Stimulated activated naive CD4-positive, alpha-beta T cell (primary cell): Measurements from ENCODE around the gene ATG101.
A peak's percentile ranks its signal among the peaks of the same experiment; 100 is the strongest.
"Not testable (repeated sequence)": the region's sequence is repeated elsewhere in the genome, so short reads cannot be mapped to it uniquely, and the experiment has no call there.

ENCODE experiments used
- DNase-seq, 6 experiments: peaks; one replicate each; lab custom pipeline; 2025; lab: John Stamatoyannopoulos, UW

The ATG101 gene

GRCh38 chr12:52097045-52097666 lies 27.4 kb downstream of the ATG101 start:
- DNase-seq = no peak

- not testable (repeated sequence) for DNase-seq
Observed at GRCh38 chr12:52104431-52105089, 34.8 kb downstream of the ATG101 start.

GRCh38 chr12:52116222-52117125 lies 46.7 kb downstream of the ATG101 start:
- peak in 4 of 6 experiments; percentile 6 to 19 (median 12) for DNase-seq

- DNase-seq = not testable (repeated sequence)
Observed at GRCh38 chr12:52117806-52118475, 48.2 kb downstream of the ATG101 start.

GRCh38 chr12:52119398-52120254 lies 49.8 kb downstream of the ATG101 start:
- DNase-seq = peak in 2 of 6 experiments; percentile 9 to 18

- no peak for DNase-seq
Observed at GRCh38 chr12:52120951-52121823, 51.4 kb downstream of the ATG101 start.

GRCh38 chr12:52121824-52122539 lies 52.2 kb downstream of the ATG101 start:
- DNase-seq = peak in 5 of 6 experiments; percentile 34 to 53 (median 41)

- no peak for DNase-seq
Observed at GRCh38 chr12:52122540-52122871, 52.7 kb downstream of the ATG101 start.

GRCh38 chr12:52122904-52123303 lies 53.1 kb downstream of the ATG101 start:
- no peak for DNase-seq

- DNase-seq = no peak
Observed at GRCh38 chr12:52123487-52124186, 53.9 kb downstream of the ATG101 start.

GRCh38 chr12:52125476-52125900 lies 55.7 kb downstream of the ATG101 start:
- no peak for DNase-seq

GRCh38 chr12:52126050-52126604 lies 56.3 kb downstream of the ATG101 start:
- no peak for DNase-seq
